IPS-20b (cell line): Measurements from ENCODE around the gene EPHB4.
A peak's percentile ranks its signal among the peaks of the same experiment; 100 is the strongest.

Source experiments
- H3K27ac ChIP-seq: one replicate; pipeline ENCODE4 v1.5.1; 2013; ENCODE audit warnings: low read length
- H3K27me3 ChIP-seq: 2 replicates; pipeline ENCODE4 v1.6.1; 2013; ENCODE audit warnings: mild to moderate bottlenecking, low read length, inconsistent platforms; ENCODE audit not compliant: insufficient read depth
- H3K36me3 ChIP-seq: 2 replicates; pipeline ENCODE4 v1.6.1; 2013; ENCODE audit warnings: low read depth, mild to moderate bottlenecking, inconsistent platforms, low read length, moderate library complexity; ENCODE audit not compliant: insufficient read depth
- H3K4me1 ChIP-seq: 2 replicates; pipeline ENCODE4 v1.6.1; 2013; ENCODE audit warnings: mild to moderate bottlenecking, control low read depth, inconsistent platforms, low read length, moderate library complexity; ENCODE audit not compliant: insufficient read depth
- H3K4me3 ChIP-seq: 2 replicates; pipeline ENCODE4 v1.5.1; 2013; ENCODE audit warnings: mild to moderate bottlenecking, low read length, inconsistent platforms
- H3K9ac ChIP-seq: 2 replicates; pipeline ENCODE4 v1.6.1; 2013; ENCODE audit warnings: low read depth, mild to moderate bottlenecking, inconsistent platforms, low read length, moderate library complexity
- H3K9me3 ChIP-seq: 2 replicates; pipeline ENCODE4 v1.6.1; 2013; ENCODE audit warnings: mild to moderate bottlenecking, low read depth, low read length, inconsistent platforms; ENCODE audit not compliant: insufficient read depth

Gene EPHB4

DNA sequence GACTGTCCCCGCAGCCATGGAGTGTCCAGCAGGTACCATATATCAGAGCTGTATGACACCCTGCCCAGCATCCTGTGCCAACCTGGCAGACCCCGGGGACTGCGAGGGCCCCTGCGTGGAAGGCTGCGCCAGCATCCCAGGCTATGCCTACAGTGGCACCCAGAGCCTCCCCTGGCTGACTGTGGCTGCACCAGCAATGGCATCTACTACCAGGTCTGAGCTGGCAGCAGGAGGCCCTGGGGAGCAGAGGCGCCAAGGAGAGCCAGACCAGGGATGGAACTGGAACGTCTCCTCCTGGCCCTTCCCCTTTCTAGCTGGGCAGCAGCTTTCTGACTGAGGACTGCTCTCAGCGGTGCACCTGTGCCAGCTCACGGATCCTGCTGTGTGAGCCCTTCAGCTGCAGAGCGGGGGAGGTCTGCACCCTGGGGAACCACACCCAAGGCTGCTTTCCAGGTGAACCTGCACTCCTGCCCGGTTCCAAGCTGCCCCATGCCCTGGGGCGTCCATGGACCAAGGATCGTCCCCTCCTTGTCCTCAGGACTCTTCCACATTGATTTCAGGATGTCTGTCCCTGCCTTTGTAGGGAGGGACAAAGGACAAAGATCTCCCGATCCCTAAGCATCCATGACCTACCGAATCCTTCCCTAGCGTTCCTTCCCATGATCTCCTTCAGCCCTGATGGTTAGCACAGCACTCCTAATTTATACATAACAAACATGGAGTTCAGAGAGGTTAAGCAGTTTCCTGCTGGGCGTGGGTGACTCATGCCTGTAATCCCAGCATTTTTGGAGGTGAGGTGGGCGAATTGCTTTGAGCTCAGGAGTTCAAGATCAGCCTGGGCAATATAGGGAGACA, 33.3 kb downstream of the EPHB4 start:
- H3K27ac ChIP-seq = no peak overlapping the region
- H3K9me3 ChIP-seq = no peaks in the 10 kb centered on the region
- peaks cover 4% of the 10 kb centered on the region for H3K4me1 ChIP-seq
- no peak overlapping the region for H3K9ac ChIP-seq
- H3K27me3 ChIP-seq = no peaks in the 10 kb centered on the region
- no peaks in the 10 kb centered on the region for H3K36me3 ChIP-seq
- peak overlapping the region; percentile 10; the same call in 1 of the 2 replicates for H3K4me3 ChIP-seq

DNA sequence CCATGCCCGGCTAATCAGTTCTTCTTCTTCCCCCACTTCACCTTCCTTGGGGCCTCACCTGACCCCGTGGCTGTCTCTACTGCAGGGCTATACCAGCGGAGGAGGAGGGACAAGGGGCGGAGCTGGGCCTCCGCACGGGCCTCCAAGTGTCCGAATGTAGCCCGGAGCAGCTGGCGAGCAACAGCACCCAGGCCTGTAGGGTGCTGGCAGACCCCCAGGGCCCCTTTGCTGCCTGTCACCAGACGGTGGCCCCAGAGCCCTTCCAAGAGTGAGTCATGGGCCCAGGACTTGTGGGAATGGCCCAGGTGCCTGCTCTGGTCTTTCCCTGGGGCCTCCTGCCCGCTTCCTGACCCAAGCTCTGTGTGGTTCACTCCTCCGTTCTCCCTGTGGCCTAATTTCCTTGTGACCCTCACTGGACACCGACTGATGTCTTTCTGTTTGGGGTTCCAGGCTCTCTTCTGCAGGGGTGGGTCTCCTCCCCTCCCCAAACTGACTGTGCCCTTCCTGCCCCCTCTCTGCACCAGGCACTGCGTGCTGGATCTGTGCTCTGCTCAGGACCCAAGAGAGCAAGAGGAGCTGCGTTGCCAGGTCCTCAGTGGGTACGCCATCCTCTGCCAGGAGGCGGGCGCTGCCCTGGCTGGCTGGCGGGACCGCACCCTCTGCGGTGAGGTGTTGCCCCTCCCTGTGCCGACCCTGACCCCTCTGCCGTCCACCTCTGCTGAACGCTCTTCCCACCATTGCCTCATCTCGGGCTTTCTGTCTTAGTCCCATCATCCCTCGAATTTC, 35.2 kb downstream of the EPHB4 start:
- no peaks in the 10 kb centered on the region for H3K9me3 ChIP-seq
- H3K9ac ChIP-seq = no peak overlapping the region
- H3K4me3 ChIP-seq = no peak overlapping the region
- H3K27ac ChIP-seq = no peak overlapping the region
- H3K4me1 ChIP-seq = peaks cover 4% of the 10 kb centered on the region
- H3K36me3 ChIP-seq = no peaks in the 10 kb centered on the region
- H3K27me3 ChIP-seq = no peaks in the 10 kb centered on the region

DNA sequence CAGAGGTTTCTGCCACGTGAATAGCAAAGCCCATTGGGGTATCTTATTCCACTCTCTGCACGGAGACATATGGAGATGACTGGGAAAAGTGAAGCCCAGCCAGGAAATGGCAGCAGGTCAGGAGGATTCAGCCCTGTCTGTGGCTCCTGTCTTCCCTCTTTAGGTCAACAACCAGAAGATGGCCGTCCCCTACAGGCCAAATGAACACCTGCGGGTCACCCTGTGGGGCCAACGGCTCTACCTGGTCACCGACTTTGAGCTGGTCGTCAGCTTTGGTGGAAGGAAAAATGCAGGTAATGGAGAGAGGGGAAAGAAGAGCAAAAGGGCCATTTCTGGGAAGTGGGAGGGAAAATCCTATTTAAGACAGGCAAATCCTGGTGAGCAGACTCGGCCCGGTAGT, 38.3 kb downstream of the EPHB4 start:
- Histone ChIP-seq H3K27me3 (no peaks in the 10 kb centered on the region), H3K27ac (no peak overlapping the region), H3K4me1 (peaks cover 1% of the 10 kb centered on the region), H3K9me3 (no peaks in the 10 kb centered on the region), H3K9ac (no peak overlapping the region), H3K36me3 (no peaks in the 10 kb centered on the region), H3K4me3 (no peak overlapping the region)

DNA sequence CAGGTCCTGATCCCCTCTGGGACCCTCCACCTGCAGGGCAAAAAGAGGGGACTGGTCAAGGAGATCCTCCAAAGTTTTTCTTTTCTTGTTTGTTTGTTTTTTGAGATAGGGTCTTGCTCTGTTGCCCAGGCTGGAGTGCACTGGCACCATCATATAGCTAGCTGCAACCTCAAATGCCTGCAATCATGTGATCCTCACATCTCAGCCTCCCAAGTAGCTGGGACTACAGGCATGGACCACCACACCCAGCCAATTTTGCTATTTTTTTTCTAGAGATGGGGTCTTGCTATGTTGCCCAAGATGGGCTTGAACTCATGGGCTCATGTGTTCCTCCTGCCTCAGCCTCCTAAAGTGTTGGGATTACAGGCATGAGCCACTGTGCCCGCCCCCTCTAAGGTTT, 41.0 kb downstream of the EPHB4 start:
- Histone ChIP-seq H3K9me3 (no peaks in the 10 kb centered on the region; the same call in 1 of the 2 replicates), H3K9ac (no peak overlapping the region), H3K27ac (no peak overlapping the region), H3K36me3 (no peaks in the 10 kb centered on the region), H3K4me1 (no peaks in the 10 kb centered on the region), H3K4me3 (no peak overlapping the region), H3K27me3 (no peaks in the 10 kb centered on the region)

DNA sequence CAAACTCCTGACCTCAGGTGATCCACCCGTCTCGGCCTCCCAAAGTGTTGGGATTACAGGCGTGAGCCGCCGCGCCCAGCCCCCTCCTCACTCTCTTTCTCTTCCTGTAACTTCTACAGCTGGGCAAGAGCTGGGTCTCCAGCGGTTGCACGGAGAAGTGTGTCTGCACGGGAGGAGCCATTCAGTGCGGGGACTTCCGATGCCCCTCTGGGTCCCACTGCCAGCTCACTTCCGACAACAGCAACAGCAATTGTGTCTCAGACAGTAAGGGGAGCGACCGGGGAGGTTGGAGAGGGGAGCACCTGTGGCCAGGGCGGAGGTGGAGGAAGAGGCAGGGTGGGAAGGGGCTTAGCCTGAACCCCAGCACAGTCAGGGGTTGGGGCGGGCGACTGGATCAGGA, 41.4 kb downstream of the EPHB4 start:
- H3K4me3 ChIP-seq = no peak overlapping the region
- H3K36me3 ChIP-seq = no peaks in the 10 kb centered on the region
- no peaks in the 10 kb centered on the region; the same call in 1 of the 2 replicates for H3K9me3 ChIP-seq
- no peak overlapping the region for H3K9ac ChIP-seq
- H3K4me1 ChIP-seq = no peaks in the 10 kb centered on the region
- H3K27ac ChIP-seq = no peak overlapping the region
- H3K27me3 ChIP-seq = no peaks in the 10 kb centered on the region

DNA sequence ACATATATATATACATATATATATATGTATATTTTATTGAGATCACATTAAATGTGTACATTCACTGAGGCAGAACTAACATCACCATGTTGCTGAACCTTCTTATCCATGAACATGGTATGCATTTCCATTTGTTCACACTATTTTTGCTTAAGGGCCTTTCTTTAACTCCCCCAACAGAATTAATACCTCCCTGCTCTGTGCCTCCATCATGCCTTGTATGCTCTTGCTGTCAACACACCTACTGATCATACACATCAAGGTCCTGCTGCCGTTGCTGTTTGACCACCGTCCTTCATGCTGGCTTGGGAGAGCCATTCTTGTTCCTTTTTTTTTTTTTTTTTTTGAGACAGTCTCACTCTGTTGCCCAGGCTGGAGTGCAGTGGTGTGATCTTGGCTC, 43.5 kb downstream of the EPHB4 start:
- Histone ChIP-seq H3K27me3 (no peaks in the 10 kb centered on the region), H3K36me3 (no peaks in the 10 kb centered on the region), H3K4me3 (no peak overlapping the region), H3K4me1 (no peaks in the 10 kb centered on the region), H3K9me3 (no peaks in the 10 kb centered on the region; the same call in 1 of the 2 replicates), H3K9ac (no peak overlapping the region), H3K27ac (no peak overlapping the region)

DNA sequence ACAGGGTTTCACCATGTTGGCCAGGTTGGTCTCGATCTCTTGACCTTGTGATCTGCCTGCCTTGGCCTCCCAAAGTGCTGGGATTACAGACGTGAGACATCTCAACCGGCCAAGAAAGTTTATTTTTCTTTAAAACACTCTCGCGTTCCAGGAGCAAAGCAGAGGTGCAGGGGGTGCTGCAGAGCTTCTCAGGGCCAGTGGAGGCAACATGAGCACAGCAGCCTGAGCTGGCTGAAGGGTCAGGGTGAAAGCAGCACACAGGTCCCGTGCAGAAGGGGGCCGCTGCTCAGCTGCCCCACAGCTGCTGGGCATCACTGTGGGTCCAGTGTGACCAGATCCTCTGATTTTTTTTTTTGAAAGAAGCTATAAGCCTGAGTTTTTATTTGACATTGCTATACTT, 46.1 kb downstream of the EPHB4 start:
- H3K27me3 ChIP-seq = no peaks in the 10 kb centered on the region
- no peak overlapping the region for H3K9ac ChIP-seq
- no peaks in the 10 kb centered on the region for H3K36me3 ChIP-seq
- no peaks in the 10 kb centered on the region; the same call in 1 of the 2 replicates for H3K9me3 ChIP-seq
- no peaks in the 10 kb centered on the region for H3K4me1 ChIP-seq
- no peak overlapping the region for H3K4me3 ChIP-seq
- no peak overlapping the region for H3K27ac ChIP-seq

DNA sequence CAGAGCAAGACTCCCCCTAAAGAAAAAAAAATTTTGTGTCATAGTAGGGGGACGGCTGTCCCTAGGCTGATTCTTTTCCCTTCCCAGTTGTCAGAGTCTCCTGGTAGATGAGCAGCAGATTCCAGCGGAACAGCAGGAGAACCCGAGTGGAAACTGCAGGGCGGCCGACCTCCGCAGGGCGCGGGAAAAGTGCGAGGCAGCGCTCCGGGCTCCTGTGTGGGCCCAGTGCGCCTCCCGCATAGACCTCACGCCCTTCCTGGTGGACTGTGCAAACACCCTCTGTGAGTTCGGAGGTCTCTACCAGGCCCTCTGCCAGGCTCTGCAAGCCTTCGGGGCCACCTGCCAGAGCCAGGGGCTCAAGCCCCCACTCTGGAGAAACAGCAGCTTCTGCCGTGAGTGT, 48.0 kb downstream of the EPHB4 start:
- H3K9me3 ChIP-seq = no peaks in the 10 kb centered on the region; the same call in 1 of the 2 replicates
- H3K9ac ChIP-seq = no peak overlapping the region
- H3K4me3 ChIP-seq = no peak overlapping the region

DNA sequence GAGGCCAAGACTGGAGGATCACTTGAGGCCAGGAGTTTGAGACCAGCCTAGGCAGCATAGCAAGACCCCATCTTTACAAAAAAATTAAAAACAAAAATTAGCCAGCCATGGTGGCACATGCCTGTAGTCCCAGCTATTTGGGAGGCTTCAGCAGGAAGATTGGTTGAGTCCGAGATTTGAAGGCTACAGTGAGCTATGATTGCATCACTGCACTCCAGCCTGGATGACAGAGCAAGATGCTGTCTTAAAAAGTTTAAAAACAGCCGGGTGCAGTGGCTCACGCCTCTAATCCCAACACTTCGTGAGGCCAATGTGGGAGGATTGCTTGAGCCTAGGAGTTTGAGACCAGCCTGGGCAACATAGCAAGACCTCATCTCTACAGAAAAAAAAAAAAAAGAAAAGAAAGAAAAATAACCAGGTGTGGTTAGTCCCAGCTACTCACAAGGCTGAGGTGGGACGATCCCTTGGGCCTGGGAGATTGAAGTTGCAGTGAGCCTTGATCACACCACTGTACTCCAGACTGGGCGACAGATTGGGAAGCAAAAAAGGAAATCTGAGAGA, 49.2 kb downstream of the EPHB4 start:
- Histone ChIP-seq H3K27ac (no peak overlapping the region), H3K36me3 (no peaks in the 10 kb centered on the region), H3K9me3 (no peaks in the 10 kb centered on the region), H3K27me3 (no peaks in the 10 kb centered on the region), H3K4me1 (no peaks in the 10 kb centered on the region), H3K9ac (no peak overlapping the region), H3K4me3 (no peak overlapping the region)

More for the DNA sequence above, 48.0 kb downstream of the EPHB4 start:
- Histone ChIP-seq H3K36me3 (no peaks in the 10 kb centered on the region), H3K27ac (no peak overlapping the region), H3K4me1 (no peaks in the 10 kb centered on the region), H3K27me3 (no peaks in the 10 kb centered on the region)

DNA sequence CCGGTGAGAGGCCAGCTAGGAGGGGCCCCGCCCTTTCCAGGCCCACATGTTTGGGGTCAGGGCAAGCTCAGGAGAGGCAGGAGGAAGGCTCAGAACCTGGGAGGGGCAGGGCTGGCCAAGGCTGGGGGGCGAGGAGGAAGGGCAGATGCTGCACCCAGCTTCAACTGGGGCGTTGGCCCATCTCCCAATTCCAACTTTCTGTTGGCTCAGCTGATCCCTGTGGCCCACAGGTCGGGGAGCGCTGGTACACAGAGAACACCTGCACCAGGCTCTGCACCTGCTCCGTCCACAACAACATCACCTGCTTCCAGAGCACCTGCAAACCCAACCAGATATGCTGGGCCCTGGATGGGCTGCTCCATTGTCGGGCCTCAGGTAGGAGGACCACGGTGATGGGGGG, 53.8 kb downstream of the EPHB4 start:
- Histone ChIP-seq H3K9me3 (no peaks in the 10 kb centered on the region), H3K27me3 (no peaks in the 10 kb centered on the region), H3K36me3 (no peaks in the 10 kb centered on the region)

DNA sequence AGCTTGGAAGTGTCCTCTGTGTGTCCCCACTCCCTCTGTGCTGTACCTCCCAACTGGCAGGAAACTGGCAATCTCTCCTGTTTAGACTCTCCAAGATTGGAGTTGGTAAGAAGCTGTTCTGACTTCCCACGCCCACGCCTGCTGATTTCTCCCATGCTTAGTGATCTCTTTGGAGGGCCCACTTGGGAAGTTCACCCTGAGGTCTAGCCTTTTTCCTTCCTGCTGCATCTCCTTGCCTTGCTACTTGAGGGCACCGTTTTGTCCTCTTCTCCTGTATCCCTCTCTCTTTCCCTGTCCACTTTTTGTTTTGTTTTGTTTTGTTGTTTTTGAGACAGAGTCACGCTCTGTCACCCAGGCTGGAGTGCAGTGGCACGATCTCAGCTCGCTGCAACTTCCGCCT, 58.5 kb downstream of the EPHB4 start:
- Histone ChIP-seq H3K9ac (no peak overlapping the region), H3K4me3 (no peak overlapping the region), H3K27ac (no peak overlapping the region), H3K9me3 (no peaks in the 10 kb centered on the region), H3K4me1 (peaks cover under 1% of the 10 kb centered on the region; the same call in 1 of the 2 replicates), H3K36me3 (no peaks in the 10 kb centered on the region), H3K27me3 (no peaks in the 10 kb centered on the region)

More for the DNA sequence above, 53.8 kb downstream of the EPHB4 start:
- Histone ChIP-seq H3K4me1 (no peaks in the 10 kb centered on the region), H3K9ac (no peak overlapping the region), H3K27ac (no peak overlapping the region), H3K4me3 (no peak overlapping the region)
